Right lobe of liver (tissue), 4 donors: Measurements from ENCODE around the gene ZNF165.
"Not testable (repeated sequence)": the region's sequence is repeated elsewhere in the genome, so short reads cannot be mapped to it uniquely, and the experiment has no call there.

Source experiments
- POLR2A ChIP-seq: fragments of 450-650 bp; IDR thresholded peaks from one replicate; pipeline ENCODE4 v1.6.1; 2017; ENCODE audit warnings: antibody characterized with exemption, mild to moderate bottlenecking
- TF ChIP-seq, protein P1 (sequence below), 4 donors: fragments of 200-600 bp in 3 of 4; fragments of 450-650 bp in 1 of 4; IDR thresholded peaks; one replicate each; pipeline versions ENCODE4 v1.5.1 to v1.8.0; 2016 to 2022; ENCODE audit warnings: antibody characterized with exemption in 4 of 4, mild to moderate bottlenecking in 2 of 4
- donor health status: DM: no; HTN: no; CAD: no.
- donor health status: DM: no; HTN: no; CAD: no.
- donor health status: DM: no; HTN: yes; CAD: no.

DNA sequence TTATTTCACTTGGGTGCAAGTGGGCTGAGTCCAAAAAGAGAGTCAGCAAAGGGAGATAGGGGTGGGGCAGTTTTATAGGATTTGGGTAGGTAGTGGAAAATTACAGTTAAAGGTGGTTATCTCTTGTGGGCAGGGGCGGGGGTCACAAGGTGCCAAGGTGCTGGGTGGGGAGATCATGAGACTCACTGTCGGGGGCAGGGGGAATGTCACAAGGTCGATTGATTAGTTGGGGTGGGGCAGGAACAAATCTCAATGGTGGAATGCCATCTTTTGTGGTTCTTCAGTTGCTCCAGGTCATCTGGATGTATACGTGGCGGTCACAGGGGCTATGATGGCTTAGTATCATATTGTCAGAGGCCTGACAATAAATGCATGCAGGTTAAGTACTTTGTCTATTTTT lies 41.9 kb downstream of the ZNF165 start:
- TF ChIP-seq, protein P1, sequence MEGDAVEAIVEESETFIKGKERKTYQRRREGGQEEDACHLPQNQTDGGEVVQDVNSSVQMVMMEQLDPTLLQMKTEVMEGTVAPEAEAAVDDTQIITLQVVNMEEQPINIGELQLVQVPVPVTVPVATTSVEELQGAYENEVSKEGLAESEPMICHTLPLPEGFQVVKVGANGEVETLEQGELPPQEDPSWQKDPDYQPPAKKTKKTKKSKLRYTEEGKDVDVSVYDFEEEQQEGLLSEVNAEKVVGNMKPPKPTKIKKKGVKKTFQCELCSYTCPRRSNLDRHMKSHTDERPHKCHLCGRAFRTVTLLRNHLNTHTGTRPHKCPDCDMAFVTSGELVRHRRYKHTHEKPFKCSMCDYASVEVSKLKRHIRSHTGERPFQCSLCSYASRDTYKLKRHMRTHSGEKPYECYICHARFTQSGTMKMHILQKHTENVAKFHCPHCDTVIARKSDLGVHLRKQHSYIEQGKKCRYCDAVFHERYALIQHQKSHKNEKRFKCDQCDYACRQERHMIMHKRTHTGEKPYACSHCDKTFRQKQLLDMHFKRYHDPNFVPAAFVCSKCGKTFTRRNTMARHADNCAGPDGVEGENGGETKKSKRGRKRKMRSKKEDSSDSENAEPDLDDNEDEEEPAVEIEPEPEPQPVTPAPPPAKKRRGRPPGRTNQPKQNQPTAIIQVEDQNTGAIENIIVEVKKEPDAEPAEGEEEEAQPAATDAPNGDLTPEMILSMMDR (IDR thresholded peaks at IDR 0.05), result not testable (repeated sequence)
- TF ChIP-seq POLR2A, result not testable (repeated sequence)
